GM18867 (cell line): ENCODE measurements around the gene TFF3.

Experiments used
- ATAC-seq: cut with Tn5 transposase; IDR thresholded peaks from one replicate; pipeline ENCODE4 v1.9.1; 2021; ENCODE audit warnings: mild to moderate bottlenecking, moderate library complexity; ENCODE audit not compliant: unreplicated experiment

TFF3 gene

DNA sequence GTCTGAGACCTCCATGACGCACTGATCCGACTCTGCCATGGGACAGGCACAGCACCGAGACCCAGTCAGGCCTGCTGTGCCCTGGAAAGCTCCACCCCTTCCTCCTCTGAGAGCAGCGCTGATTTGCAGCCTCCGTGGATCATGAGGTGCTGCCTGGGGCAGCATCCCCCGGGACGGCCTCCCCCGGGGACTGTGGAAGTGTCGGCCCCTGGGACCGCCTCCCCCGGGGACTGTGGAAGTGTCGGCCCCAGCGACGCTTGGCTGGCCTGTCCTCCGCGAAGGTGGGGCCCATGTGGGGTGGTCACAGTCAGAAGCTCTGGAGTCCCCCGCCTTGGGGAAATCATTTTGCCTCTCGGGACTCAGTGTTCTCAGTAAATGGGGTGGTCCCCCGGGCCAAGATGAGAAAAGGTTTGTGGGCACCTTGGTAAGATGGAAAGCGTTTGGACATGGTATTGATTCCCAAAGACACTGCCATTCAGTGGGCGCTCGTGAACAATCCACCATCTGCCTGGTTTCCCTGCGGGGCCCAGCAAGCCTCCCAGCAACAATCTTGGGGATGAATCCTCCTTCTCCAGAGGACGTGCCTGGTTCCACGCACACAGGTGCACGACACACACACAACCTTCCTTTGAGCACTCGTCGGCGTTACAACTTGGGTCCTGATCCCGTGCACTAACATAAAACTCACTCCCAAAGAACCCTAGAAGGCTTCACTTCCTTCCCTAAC, 32.6 kb upstream of the TFF3 start:
- ATAC-seq = no peak

DNA sequence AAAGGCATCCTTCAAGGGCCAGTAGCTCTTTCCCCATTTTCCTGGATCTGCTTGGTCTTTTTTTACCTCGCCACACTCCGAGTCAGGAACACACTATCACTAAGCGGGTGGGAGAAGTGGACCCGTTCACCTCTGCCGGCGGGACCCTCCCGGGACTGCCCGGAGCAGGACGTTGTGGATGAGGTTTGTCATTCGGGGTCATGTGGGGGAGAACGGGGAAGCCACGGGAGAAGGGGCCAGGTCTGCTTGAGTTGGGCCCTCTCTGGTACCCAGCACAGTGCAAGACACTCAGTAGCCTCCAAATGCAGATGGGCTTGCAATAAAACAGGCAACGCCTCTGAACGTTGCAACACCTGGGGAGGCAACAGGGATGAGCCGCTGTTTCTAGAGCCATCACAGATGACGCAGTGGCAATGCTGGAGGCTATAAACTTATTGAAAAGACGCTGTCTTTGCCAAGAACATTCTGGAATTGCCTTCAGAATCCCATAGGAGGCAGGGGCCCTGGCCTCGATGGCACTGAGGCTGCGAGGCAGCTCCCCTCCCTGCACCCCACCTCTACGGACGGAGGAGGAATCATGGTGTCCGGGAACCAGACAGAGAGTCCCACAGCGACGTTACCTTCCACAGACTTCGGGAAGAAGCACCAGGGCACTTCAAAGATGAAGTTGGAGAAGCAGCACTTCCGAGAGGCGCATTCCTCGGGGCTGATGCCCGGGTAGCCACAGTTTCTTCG, 31.8 kb upstream of the TFF3 start:
- ATAC-seq = no peak

DNA sequence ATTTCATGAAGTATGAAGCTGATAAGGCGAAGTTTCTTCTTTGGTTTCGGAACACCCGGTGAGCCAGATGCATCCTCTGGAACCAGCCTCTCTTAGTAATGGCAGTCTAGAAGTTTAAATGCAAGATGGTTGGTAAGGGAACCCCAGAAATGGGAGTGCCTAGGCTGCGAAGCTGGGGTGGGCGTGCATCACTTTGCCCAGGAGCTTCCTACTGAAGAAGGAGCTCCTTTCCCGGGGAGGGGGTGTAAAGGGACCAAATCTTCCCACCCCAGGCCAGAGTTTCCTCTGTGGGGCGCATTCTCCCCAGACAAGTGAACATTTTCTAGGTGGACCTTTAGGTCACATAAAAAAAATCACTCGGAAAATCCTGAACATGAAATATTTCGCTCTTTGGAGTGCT, 31.2 kb upstream of the TFF3 start:
- no peak for ATAC-seq

DNA sequence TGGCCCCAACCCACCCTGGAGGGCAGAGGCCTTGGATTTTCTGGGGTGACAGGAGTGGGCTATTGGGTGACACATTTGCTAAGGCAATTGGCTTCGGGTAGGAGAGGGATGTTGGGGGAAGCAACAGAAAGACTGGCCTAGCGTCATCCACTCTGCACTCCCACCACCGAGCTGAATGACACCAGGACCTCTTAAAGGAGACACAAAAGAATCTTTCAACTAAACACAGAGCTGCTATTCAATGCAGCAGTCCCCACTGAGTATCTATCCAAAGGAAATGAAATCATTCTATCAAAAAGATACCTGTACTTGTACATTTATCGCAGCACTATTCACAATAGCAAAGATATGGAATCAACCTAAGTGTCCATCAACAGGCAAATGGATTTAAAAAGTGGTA, 29.4 kb upstream of the TFF3 start:
- no peak for ATAC-seq

DNA sequence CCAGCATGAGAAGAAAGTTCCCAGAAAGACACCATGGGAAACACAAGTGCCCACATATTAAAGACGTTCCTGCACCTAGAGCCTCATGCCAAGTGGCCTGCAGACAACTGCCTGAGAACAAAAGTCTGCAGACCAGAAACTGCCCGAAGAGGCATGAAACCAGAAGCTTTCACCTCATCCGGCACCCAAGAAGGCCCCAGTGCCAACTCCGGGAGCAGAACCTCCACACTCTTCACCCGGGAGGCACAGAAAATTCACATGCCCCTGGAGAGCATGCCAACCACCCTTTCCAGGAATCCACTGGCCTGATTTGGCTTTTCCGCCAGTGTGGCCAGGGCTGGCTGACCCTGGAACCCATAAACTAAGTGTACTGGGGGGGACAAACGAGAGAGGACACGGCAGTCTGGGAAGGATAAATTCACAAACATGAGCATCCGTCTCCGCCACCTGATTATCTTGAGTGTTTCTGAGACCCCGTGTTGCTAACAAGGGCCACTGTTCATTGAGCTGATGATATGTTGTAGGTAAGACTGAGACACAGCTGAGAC, 28.8 kb upstream of the TFF3 start:
- no peak for ATAC-seq

DNA sequence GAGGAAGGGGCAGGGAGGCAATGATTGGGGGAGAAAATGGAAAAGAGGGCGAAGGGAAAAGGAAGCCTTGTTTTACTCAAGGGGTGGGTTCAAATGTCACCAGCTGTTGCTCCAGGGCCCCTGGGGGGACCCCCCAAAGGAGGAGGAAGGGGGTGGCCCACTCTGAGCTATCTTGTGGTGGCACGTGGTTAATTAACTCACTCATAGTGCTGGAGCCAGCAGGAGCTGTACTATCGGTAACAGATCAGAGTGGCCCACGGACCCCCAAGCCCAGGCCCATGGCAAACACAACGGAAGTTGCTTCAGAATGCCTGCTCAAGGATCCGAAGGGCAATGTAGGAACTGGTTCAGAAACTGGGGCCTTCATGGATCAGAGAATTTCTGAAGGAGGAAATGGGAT, 28.3 kb upstream of the TFF3 start:
- ATAC-seq = no peak

DNA sequence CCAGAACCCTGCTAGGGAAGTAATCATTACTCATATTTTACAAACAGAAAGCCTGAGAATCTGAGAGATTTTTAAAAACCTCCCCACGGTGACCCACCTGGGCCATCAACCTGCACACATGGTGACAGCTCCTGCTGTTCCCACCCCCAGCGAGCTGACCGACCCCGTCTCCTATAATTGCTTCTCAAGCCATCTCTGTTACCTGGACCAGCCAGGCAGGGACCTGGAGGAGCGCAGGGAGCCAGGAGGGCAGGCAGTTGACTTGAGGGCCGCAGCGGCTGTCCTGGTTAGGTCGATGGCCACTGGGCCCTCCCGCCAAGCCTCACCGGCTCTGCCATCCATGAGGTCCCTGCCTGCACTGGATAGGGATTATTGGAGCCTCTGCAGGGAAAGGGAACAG, 27.9 kb upstream of the TFF3 start:
- no peak for ATAC-seq

DNA sequence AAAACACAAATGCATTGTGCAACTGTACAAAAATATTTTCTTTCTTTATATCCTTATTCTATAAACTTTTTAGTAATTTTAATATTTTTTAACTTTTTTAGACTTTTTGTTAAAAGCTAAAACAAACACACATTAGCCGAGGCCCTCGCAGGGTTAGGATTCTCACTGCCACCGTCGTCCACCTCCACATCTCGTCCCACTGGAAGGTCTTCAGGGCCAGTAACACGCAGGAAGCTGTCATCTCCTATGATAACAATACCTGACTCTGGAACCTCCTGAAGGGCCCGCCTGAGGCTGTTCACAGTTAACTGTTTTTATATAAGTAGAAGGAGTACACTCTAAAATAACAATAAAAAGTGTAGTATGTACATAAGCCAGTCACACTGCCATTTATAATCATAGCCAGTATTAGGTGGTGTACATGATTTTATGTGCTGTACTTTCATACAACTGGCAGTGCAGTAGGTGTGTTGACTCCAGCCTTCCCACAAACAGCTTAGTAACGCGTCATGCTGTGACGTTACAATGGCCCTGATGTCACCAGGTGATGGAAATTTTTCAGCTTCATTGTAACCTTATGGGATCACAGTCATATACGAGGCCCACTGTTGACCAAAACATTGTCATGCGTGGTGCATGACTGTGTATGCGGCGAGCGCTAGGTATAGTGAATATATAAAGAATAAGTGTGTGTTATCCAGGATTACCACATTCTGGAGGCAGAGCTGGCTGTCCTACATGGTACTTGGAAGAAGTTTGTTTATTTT, 26.8 kb upstream of the TFF3 start:
- ATAC-seq = no peak

DNA sequence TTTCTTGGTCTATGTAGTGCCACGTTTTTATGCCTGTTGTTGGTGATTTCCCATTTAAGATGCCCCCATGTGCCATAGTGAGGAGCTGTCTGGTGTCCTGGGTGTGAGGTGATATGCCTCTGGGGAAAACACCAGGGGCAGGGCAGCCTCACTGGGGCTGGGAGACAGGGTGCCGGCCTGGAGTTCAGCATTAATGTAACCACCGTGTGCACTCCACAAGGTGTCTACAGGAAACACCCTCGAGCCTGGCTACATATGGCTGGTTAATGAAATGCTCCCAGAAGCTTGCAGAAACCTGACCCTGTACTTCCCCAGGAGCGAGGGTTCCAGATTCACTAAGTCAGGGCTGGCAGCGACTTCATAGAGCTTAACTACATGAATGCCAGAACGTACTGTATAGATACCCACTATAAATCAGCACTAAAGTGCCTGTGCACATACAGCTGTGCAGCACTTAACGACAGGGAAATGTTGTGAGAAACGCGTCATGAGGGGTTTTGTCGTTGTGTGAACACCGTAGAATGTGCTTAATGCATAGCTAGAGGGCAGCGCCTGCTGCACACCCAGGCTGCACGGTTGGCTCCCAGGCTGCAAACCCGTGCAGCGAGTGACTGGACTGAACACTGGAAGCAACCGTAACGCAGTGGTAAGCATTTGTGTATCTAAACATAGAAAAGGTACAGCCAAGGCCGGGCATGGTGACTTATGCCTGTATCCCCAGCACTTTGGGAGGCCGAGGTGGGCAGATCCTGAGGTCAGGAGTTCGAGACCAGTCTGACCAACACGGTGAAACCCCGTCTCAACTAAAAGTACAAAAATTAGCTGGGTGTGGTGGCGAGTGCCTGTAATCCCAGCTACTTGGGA, 25.2 kb upstream of the TFF3 start:
- ATAC-seq = no peak

DNA sequence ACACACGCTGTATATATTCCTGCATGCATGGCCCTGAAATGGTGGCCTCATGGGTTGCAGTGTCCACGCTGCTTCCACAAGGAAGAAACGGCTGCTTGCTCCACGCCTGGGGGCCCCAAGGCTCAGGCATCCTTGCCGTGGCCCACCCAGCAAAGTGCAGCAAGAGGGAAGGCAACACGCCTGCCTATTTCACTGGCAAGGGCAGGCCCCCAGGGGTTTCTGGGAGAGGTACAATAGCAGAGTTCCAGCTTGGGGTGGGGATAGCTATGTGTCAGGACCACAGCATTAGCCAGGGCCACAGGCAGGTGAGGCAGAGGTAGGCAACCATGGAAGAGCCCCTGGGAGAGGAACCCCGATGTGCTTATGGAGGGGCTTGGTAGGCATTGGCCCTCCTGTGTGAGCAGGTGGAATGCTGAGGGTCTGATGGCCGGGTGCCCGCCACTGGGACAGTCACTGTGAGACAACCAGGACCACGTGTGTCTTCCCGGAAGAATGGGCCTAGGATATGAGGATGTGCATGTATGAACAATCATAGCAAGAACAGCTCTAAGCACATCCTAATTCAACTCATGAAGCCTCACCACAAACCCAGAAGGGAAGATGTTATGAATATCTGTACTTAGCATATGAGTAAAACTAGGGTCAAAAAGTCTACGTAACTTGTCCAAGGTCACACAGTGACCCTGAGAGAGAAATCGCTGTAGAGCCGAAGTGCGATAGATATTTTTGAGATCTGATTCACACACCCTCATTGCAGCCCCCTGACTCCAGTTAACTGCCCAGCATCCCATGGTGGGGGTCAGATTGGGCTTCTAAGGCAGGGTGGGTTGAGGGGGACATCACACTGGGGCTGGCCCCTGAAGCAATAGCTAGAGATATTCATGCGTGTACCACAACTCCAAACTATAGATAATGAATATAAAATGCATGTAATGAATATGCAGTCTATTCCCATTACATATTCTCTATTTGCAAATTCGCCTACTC, 23.8 kb upstream of the TFF3 start:
- no peak for ATAC-seq

DNA sequence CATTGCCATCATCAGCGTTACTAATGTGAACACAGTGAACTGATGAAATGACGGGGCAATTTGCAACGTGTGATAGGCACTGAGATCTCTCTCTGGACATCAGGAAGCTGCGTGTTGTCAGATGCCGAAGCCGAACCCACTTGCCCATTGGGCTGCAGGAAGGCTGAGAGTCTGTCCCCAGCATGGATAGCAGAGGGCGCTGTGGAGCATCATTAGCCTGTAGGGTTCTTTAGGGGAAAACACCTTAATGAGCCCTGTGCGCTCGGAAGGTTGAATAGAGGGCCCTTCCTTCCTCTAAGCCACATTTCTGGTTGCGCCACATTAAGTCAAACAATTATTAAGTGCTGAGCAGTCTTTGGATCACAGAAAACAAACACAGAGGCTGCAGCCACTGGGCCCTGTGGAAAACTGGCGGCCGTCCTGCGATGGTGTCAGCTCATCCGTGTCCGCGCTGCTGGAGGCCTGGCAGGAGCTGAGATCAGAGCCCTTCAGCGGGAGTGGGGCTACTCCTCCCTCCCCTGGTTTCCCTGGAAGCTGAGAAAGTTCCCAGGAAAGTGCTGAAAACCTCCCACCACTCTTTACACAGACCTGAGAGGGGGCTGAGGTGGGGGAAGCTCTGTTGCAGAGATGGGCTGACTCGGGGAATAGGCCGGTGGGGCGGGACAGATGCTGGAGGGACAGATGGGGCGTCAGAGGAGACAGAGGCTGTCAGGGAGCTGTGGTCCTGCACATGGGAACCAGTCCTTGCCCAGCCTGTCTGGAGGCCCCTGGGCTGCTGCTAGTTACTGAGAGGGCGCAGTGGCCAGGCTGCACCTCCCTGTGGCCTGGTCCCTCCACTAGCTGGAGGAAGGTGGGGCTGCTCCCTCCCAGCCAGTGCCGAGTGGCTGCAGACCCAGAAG, 22.9 kb upstream of the TFF3 start:
- no peak for ATAC-seq

DNA sequence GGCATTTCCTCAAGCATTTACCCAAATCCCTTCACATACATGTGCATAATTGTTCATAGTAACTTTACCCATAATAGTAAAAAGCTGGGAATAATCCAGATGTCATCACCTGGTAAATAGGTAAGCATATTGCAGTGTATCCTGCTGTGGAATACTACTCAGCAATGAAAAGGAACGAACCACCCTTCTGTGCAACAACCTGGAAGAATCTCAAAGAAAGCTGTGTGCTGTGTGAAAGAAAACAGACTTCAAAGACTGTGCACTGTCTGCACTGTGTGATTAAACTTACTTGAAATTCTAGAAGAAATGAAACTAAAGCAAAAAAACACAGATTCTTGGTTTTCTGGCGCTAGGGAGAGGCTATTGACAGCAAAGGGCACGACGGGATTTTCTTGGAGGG, 22.1 kb upstream of the TFF3 start:
- ATAC-seq = no peak

DNA sequence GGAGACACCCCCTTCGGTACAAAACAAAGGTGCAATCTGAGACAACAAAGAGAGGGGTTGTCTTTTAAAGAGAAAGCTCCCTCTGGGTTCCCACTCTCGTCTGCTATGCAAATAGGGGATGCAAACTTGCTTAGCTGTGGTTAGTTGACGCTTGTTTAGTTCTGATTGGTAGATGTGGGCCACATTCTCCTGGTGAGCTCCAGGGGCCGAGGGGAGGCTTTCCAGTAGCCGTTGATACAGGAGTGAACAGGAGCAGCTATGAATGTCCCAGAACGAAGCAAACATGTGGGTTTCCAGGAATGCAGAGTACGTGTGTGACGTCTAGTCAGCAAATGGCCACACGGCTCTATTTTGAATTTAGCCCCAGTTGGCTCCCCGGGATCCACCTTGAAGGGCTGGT, 20.8 kb upstream of the TFF3 start:
- no peak for ATAC-seq

DNA sequence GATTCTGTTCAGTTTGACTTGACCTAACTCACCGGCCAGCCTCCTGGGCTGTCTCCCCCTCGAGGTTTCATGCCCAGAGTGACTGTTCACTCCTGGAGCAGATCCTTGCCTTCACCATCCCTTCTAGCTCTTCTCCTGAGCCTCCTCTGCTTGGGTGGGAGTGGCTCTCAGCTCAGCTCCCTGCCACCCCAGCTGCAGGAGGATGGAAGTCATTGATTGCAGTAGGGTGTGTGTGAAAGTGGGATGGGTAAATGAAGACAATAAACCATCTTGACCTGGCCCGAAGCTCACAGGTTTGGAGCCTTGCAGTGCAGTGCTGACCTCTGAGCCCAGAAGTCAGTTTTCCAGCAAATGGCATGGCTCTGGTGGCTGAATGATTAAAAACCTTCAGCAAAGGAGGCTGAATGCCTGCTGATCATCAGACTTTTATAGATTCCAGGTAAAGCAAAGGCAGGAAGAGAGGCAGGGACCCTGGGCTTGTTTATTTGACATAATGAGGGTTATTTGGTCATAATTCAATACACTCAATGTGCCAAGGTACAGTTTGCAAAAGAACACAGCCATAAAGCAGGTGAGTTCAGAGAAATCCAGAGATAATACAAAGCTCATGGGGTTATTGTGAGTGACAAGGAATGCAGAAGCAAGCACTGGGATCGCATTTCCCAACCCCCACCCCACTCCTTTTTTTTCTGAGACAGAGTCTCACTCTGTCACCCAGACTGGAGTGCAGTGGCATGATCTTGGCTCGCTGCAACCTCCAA, 17.5 kb upstream of the TFF3 start:
- ATAC-seq = no peak

DNA sequence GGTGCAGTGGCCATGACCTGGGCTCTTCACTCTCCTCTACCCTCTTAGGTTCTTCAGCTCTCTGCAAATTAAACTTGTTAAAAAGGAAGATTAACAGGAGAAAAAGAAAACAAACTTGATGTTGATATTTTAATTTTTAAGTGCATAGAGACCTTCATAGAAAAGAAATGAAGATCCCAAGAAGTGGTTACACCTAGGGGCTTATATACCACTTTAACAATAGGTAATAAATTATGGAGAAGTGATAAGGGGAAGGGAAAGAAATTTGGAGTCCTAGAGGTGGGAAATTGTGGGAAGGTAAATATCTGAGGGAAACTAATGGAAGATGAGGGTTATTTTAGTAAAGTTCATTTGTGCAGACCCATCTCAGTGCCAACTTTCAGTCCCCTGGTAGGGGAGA, 16.5 kb upstream of the TFF3 start:
- ATAC-seq = no peak

DNA sequence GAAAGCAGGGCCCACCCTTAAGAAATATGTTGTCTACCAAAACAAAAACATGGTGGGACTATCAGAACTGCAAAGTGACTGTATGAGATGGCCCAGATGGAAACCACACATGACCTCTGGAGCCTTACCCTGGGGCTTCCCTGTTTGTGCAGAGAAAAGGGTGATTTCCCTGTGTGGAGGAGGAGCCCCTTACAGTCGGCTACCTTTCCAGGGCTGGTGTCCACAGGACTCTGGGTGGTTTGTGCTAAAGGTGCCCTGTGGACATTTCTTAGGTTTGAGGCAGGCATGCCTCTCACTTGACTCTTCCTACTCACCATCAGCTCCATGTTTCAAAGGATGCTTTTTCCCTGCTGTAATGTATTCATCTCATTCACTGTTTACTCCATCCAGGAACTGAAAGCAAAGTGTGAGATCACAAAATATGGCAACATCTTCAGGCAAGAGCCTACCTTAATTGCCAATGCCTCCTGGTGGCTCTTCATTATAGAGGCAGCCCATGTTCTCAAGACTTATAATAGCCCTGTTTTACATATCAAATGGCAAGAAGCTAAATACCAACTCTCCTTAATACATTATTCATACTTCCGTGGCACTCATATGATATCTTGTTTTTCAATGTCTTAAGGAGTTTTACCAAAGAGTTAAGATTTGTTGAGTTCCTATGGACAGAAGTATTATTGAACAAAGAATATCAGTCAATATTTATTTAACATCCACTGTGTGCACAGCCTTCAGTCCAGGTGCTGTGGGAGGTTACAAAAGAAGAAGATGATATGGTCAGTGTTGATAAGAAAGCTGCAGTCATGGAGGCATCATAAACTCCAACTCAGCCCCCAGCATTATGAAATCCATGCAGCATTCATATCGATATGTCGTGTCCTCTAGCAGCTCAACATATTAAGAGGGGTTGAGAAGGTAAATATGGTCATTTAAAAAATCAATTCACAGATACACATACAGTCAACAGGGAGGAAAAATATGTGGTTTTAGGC, 15.5 kb upstream of the TFF3 start:
- ATAC-seq = no peak

DNA sequence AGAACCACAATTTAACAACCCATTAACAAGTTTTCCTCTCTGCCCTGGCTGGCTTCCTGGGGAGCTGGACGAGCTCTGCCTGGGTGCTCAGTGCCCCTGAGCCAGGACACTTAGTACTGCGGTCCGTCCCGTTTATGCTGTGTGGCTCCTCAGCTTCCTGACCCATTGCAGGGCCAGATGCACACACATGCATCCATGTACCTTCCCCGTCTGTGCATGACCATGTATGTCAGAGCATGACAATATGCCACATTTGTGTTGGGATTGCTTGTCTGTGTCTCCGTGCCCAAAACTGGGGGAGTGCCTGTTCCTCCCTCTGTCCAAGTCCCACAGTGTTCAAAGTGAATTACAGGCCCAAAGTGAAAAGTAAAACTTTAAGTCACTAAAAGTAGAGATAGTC, 9.7 kb upstream of the TFF3 start:
- ATAC-seq = no peak
